Suprapubic skin (tissue), 3 donors: ENCODE data around the gene SLC16A2.

ENCODE experiments used
- EP300 ChIP-seq: sonication (generic); formaldehyde crosslinking; IDR thresholded peaks from one replicate; pipeline ENCODE4 v1.6.1; 2017; ENCODE audit warnings: antibody characterized with exemption
- POLR2A ChIP-seq, 2 donors: fragments of 450-650 bp; IDR thresholded peaks; one replicate each; pipeline ENCODE4 v1.6.1; 2017; ENCODE audit warnings: antibody characterized with exemption in 2 of 2, mild to moderate bottlenecking in 2 of 2, moderate library complexity in 2 of 2
- TF ChIP-seq, protein P1 (sequence below), 2 donors: fragments of 200-600 bp in 1 of 2; fragments of 450-650 bp in 1 of 2; sonication (generic) in 1 of 2; IDR thresholded peaks; one replicate each; pipeline ENCODE4 v1.5.1; 2016 to 2019; ENCODE audit warnings: antibody characterized with exemption in 2 of 2, mild to moderate bottlenecking in 1 of 2, moderate library complexity in 1 of 2

GRCh38 chrX:74448669-74449068 is 27.4 kb downstream of the SLC16A2 start:
- TF ChIP-seq, protein P1, sequence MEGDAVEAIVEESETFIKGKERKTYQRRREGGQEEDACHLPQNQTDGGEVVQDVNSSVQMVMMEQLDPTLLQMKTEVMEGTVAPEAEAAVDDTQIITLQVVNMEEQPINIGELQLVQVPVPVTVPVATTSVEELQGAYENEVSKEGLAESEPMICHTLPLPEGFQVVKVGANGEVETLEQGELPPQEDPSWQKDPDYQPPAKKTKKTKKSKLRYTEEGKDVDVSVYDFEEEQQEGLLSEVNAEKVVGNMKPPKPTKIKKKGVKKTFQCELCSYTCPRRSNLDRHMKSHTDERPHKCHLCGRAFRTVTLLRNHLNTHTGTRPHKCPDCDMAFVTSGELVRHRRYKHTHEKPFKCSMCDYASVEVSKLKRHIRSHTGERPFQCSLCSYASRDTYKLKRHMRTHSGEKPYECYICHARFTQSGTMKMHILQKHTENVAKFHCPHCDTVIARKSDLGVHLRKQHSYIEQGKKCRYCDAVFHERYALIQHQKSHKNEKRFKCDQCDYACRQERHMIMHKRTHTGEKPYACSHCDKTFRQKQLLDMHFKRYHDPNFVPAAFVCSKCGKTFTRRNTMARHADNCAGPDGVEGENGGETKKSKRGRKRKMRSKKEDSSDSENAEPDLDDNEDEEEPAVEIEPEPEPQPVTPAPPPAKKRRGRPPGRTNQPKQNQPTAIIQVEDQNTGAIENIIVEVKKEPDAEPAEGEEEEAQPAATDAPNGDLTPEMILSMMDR (IDR thresholded peaks at IDR 0.05): no peak
- TF ChIP-seq POLR2A (IDR thresholded peaks at IDR 0.05) (no peak), EP300 (no peak)
